ENCODE measurements around the gene ENO1. TPM values are rescaled to one million over a fixed set of nuclear protein-coding genes. Genes with fewer than 3 reads are reported as not detected.

ENO1 gene
- total and polyA plus RNA-seq, 9 of the 15 experiments (the other 6 are each of a cell fraction or from before 2014, with no cell fraction given): 2,249 to 7,472 (median 2,868) TPM

GRCh38 chr1:8910914-8911313, 32.4 kb upstream of the ENO1 start (continued):
- no peak for TF ChIP-seq ZNF175 (CRISPR knock-in tag; IDR thresholded peaks at IDR 0.05; ENCODE audit: low read depth)
- no peak for TF ChIP-seq CCAR2 (IDR thresholded peaks at IDR 0.05; ENCODE audit: low read depth, low read length)
- no peak for TF ChIP-seq YY1 (IDR thresholded peaks at IDR 0.05; ENCODE audit: borderline replicate concordance in 1 of 3, control insufficient read depth in 1 of 3, extremely low read depth in 1 of 3, insufficient read depth in 3 of 3, insufficient read length in 1 of 3, insufficient replicate concordance in 2 of 3, low read depth in 1 of 3, low read length in 2 of 3)
- TF ChIP-seq, protein P1, sequence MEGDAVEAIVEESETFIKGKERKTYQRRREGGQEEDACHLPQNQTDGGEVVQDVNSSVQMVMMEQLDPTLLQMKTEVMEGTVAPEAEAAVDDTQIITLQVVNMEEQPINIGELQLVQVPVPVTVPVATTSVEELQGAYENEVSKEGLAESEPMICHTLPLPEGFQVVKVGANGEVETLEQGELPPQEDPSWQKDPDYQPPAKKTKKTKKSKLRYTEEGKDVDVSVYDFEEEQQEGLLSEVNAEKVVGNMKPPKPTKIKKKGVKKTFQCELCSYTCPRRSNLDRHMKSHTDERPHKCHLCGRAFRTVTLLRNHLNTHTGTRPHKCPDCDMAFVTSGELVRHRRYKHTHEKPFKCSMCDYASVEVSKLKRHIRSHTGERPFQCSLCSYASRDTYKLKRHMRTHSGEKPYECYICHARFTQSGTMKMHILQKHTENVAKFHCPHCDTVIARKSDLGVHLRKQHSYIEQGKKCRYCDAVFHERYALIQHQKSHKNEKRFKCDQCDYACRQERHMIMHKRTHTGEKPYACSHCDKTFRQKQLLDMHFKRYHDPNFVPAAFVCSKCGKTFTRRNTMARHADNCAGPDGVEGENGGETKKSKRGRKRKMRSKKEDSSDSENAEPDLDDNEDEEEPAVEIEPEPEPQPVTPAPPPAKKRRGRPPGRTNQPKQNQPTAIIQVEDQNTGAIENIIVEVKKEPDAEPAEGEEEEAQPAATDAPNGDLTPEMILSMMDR (IDR thresholded peaks at IDR 0.05 in 2 of 3, conservative IDR thresholded peaks at IDR 0.05 in 1 of 3; ENCODE audit: insufficient read depth in 2 of 3, low read depth in 1 of 3, low read length in 3 of 3): no peak
- TF ChIP-seq PCBP2 (IDR thresholded peaks at IDR 0.05; ENCODE audit: low read depth, low read length, poor library complexity, severe bottlenecking): no peak
- TF ChIP-seq CHD2 (IDR thresholded peaks at IDR 0.05; ENCODE audit: low read depth, low read length): no peak
- TF ChIP-seq ZNF764 (CRISPR knock-in tag; IDR thresholded peaks at IDR 0.05; ENCODE audit: low read depth): no peak
- TF ChIP-seq TCF15 (CRISPR knock-in tag; IDR thresholded peaks at IDR 0.05): no peak
- TF ChIP-seq PHF20 (IDR thresholded peaks at IDR 0.05; ENCODE audit: partially characterized antibody): no peak
- peak; percentile 60 for TF ChIP-seq USF2 (CRISPR knock-in tag; IDR thresholded peaks at IDR 0.05)
- no peak for TF ChIP-seq ZNF609 (CRISPR knock-in tag; IDR thresholded peaks at IDR 0.05; ENCODE audit: borderline replicate concordance)
- no peak for TF ChIP-seq MTA3 (IDR thresholded peaks at IDR 0.05; ENCODE audit: borderline replicate concordance)
- peak; percentile 23 to 72 for TF ChIP-seq E2F6 (IDR thresholded peaks at IDR 0.05; ENCODE audit: borderline replicate concordance in 1 of 2, extremely low read depth in 1 of 2, insufficient read depth in 1 of 2, insufficient read length in 1 of 2, low read depth in 1 of 2, low read length in 1 of 2, poor library complexity in 1 of 2, severe bottlenecking in 1 of 2)
- TF ChIP-seq ZNF134 (CRISPR knock-in tag; conservative IDR thresholded peaks at IDR 0.05): no peak
- no peak for TF ChIP-seq FOXJ2 (tag; IDR thresholded peaks at IDR 0.05)
- TF ChIP-seq ETS2 (tag; IDR thresholded peaks at IDR 0.05; ENCODE audit: borderline replicate concordance, poor library complexity, severe bottlenecking): no peak
